ENCODE measurements around the gene HBG2. TPM values are rescaled to one million over a fixed set of nuclear protein-coding genes. Genes with fewer than 3 reads are reported as not detected.

Gene HBG2
- total RNA-seq, 2 donors from 2014 or later, result not detected

- TF ChIP-seq CTCF (IDR thresholded peaks at IDR 0.05) (no peak), POLR2A (IDR thresholded peaks at IDR 0.05) (no peak), POLR2AphosphoS5 (IDR thresholded peaks at IDR 0.05) (no peak)
- 85% methylated on average over 1 of the region's 1 CpG for WGBS
- no peak for DNase-seq (ENCODE audit: low spot score)
- Histone ChIP-seq H3K4me3 (no peak overlapping the region), H3K27ac (no peak overlapping the region), H3K36me3 (no peaks in the 10 kb centered on the region), H3K27me3 (replicated peaks; ENCODE audit: insufficient read depth) (no peaks in the 10 kb centered on the region), H3K9me3 (no peaks in the 10 kb centered on the region), H3K4me1 (replicated peaks) (no peaks in the 10 kb centered on the region)
- intact Hi-C loops (cut with DNase I), result no loop called here
Observed at GRCh38 chr11:5277807-5278382, 23.3 kb upstream of the HBG2 start.

- TF ChIP-seq POLR2A (IDR thresholded peaks at IDR 0.05) (no peak), CTCF (IDR thresholded peaks at IDR 0.05) (no peak), POLR2AphosphoS5 (IDR thresholded peaks at IDR 0.05) (no peak)
- Histone ChIP-seq H3K27ac (no peak overlapping the region), H3K36me3 (no peaks in the 10 kb centered on the region), H3K9me3 (no peaks in the 10 kb centered on the region), H3K4me3 (no peak overlapping the region), H3K27me3 (replicated peaks; ENCODE audit: insufficient read depth) (no peaks in the 10 kb centered on the region), H3K4me1 (replicated peaks) (no peaks in the 10 kb centered on the region)
- DNase-seq (ENCODE audit: low spot score), result no peak
- WGBS, result 76% methylated on average over 2 of the region's 2 CpGs
- intact Hi-C loops (cut with DNase I), result no loop called here
Observed at GRCh38 chr11:5276697-5277096, 22.1 kb upstream of the HBG2 start.

GRCh38 chr11:5275369-5276110 is 21.0 kb upstream of the HBG2 start:
- no peaks in the 10 kb centered on the region for H3K27me3 ChIP-seq (replicated peaks; ENCODE audit: insufficient read depth)
- DNase-seq (ENCODE audit: low spot score), result no peak
- H3K9me3 ChIP-seq, result no peaks in the 10 kb centered on the region
- H3K4me1 ChIP-seq (replicated peaks), result no peaks in the 10 kb centered on the region
- H3K4me3 ChIP-seq, result no peak overlapping the region
- no peaks in the 10 kb centered on the region for H3K36me3 ChIP-seq
- H3K27ac ChIP-seq, result no peak overlapping the region
- WGBS, result 75% methylated on average over 6 of the region's 6 CpGs
- intact Hi-C loops (cut with DNase I), result no loop called here
- TF ChIP-seq POLR2AphosphoS5 (IDR thresholded peaks at IDR 0.05) (no peak), CTCF (IDR thresholded peaks at IDR 0.05) (no peak), POLR2A (IDR thresholded peaks at IDR 0.05) (no peak)

- intact Hi-C loops (cut with DNase I), result no loop called here
- Histone ChIP-seq H3K27ac (no peak overlapping the region), H3K27me3 (replicated peaks; ENCODE audit: insufficient read depth) (no peaks in the 10 kb centered on the region), H3K9me3 (no peaks in the 10 kb centered on the region), H3K4me3 (no peak overlapping the region), H3K4me1 (replicated peaks) (no peaks in the 10 kb centered on the region), H3K36me3 (no peaks in the 10 kb centered on the region)
- TF ChIP-seq POLR2A (IDR thresholded peaks at IDR 0.05) (no peak), CTCF (IDR thresholded peaks at IDR 0.05) (no peak), POLR2AphosphoS5 (IDR thresholded peaks at IDR 0.05) (no peak)
- 71% methylated on average over 5 of the region's 5 CpGs for WGBS
- DNase-seq (ENCODE audit: low spot score), result no peak
Observed at GRCh38 chr11:5274395-5274794, 19.8 kb upstream of the HBG2 start.
